GM03348 (cell line): ENCODE measurements around the gene SMIM35.

Experiments used
- DNase-seq: peaks from one replicate; pipeline ENCODE4 v3.0.0; 2012; ENCODE audit warnings: low spot score

The SMIM35 gene

GRCh38 chr11:118057251-118058145 lies 29.3 kb downstream of the SMIM35 start:
- no peak for DNase-seq

GRCh38 chr11:118056806-118057205 lies 30.0 kb downstream of the SMIM35 start:
- no peak for DNase-seq

GRCh38 chr11:118055966-118056365 lies 30.8 kb downstream of the SMIM35 start:
- no peak for DNase-seq

- no peak for DNase-seq
These were observed 31.8 kb downstream of the SMIM35 start for GRCh38 chr11:118054712-118055640.

GRCh38 chr11:118052581-118053206 lies 34.1 kb downstream of the SMIM35 start:
- no peak for DNase-seq

- no peak for DNase-seq
These were observed 34.9 kb downstream of the SMIM35 start for GRCh38 chr11:118051611-118052461.

- DNase-seq = no peak
These were observed 35.6 kb downstream of the SMIM35 start for GRCh38 chr11:118051136-118051610.

- DNase-seq = no peak
These were observed 36.4 kb downstream of the SMIM35 start for GRCh38 chr11:118050208-118050891.

GRCh38 chr11:118049771-118050170 lies 37.0 kb downstream of the SMIM35 start:
- DNase-seq = no peak

GRCh38 chr11:118048472-118049370 lies 38.0 kb downstream of the SMIM35 start:
- no peak for DNase-seq

GRCh38 chr11:118047749-118048148 lies 39.0 kb downstream of the SMIM35 start:
- no peak for DNase-seq

GRCh38 chr11:118046964-118047700 lies 39.6 kb downstream of the SMIM35 start:
- no peak for DNase-seq

GRCh38 chr11:118046051-118046963 lies 40.5 kb downstream of the SMIM35 start:
- DNase-seq = no peak

- DNase-seq = no peak
These were observed 41.6 kb downstream of the SMIM35 start for GRCh38 chr11:118045191-118045590.

GRCh38 chr11:118042796-118043195 lies 44.0 kb downstream of the SMIM35 start:
- no peak for DNase-seq

- no peak for DNase-seq
These were observed 44.6 kb downstream of the SMIM35 start for GRCh38 chr11:118042141-118042540.

- DNase-seq = no peak
These were observed 53.3 kb downstream of the SMIM35 start for GRCh38 chr11:118033443-118033842.

GRCh38 chr11:118028626-118029025 lies 58.1 kb downstream of the SMIM35 start:
- DNase-seq = no peak
